ENCODE data around the gene NARF. TPM values are rescaled to one million over a fixed set of nuclear protein-coding genes. Genes with fewer than 3 reads are reported as not detected.

Gene NARF
- total RNA-seq, 1 donor from 2014 or later, result 40.0 TPM

- no peaks in the 10 kb centered on the region for H3K27me3 ChIP-seq (ENCODE audit: control insufficient read depth, insufficient read depth, low read length)
- no peak overlapping the region for H3K4me3 ChIP-seq (ENCODE audit: low read depth, low read length)
- DNase-seq (ENCODE audit: low read depth) (peak; percentile 70), FAIRE-seq (no peak)
- no peak for TF ChIP-seq CTCF (IDR thresholded peaks at IDR 0.05; ENCODE audit: insufficient read depth, low read length, severe bottlenecking)
- peaks cover 23% of the 10 kb centered on the region for H3K36me3 ChIP-seq (ENCODE audit: control insufficient read depth, insufficient read depth, low read length)
Observed at GRCh38 chr17:82461827-82462524, 3.4 kb downstream of the NARF start.

GRCh38 chr17:82463391-82463790 is 4.8 kb downstream of the NARF start:
- Histone ChIP-seq H3K4me3 (ENCODE audit: low read depth, low read length) (no peak overlapping the region), H3K27me3 (ENCODE audit: control insufficient read depth, insufficient read depth, low read length) (no peaks in the 10 kb centered on the region), H3K36me3 (ENCODE audit: control insufficient read depth, insufficient read depth, low read length) (peaks cover 24% of the 10 kb centered on the region)
- FAIRE-seq (no peak), DNase-seq (ENCODE audit: low read depth) (no peak)
- TF ChIP-seq CTCF (IDR thresholded peaks at IDR 0.05; ENCODE audit: insufficient read depth, low read length, severe bottlenecking), result no peak

GRCh38 chr17:82463925-82464566 is 5.5 kb downstream of the NARF start:
- Histone ChIP-seq H3K36me3 (ENCODE audit: control insufficient read depth, insufficient read depth, low read length) (peaks cover 26% of the 10 kb centered on the region), H3K27me3 (ENCODE audit: control insufficient read depth, insufficient read depth, low read length) (no peaks in the 10 kb centered on the region), H3K4me3 (ENCODE audit: low read depth, low read length) (no peak overlapping the region)
- FAIRE-seq, result no peak
- DNase-seq (ENCODE audit: low read depth), result no peak
- no peak for TF ChIP-seq CTCF (IDR thresholded peaks at IDR 0.05; ENCODE audit: insufficient read depth, low read length, severe bottlenecking)

- FAIRE-seq, result no peak
- peaks cover 26% of the 10 kb centered on the region for H3K36me3 ChIP-seq (ENCODE audit: control insufficient read depth, insufficient read depth, low read length)
Observed at GRCh38 chr17:82464567-82464929, 6.0 kb downstream of the NARF start.

GRCh38 chr17:82465023-82465603 is 6.6 kb downstream of the NARF start:
- FAIRE-seq, result no peak
- Histone ChIP-seq H3K27me3 (ENCODE audit: control insufficient read depth, insufficient read depth, low read length) (no peaks in the 10 kb centered on the region), H3K4me3 (ENCODE audit: low read depth, low read length) (no peak overlapping the region), H3K36me3 (ENCODE audit: control insufficient read depth, insufficient read depth, low read length) (peaks cover 28% of the 10 kb centered on the region)
- no peak for TF ChIP-seq CTCF (IDR thresholded peaks at IDR 0.05; ENCODE audit: insufficient read depth, low read length, severe bottlenecking)
- no peak for DNase-seq (ENCODE audit: low read depth)

More at GRCh38 chr17:82464567-82464929, 6.0 kb downstream of the NARF start:
- no peak for TF ChIP-seq CTCF (IDR thresholded peaks at IDR 0.05; ENCODE audit: insufficient read depth, low read length, severe bottlenecking)
- DNase-seq (ENCODE audit: low read depth), result no peak
- no peak overlapping the region for H3K4me3 ChIP-seq (ENCODE audit: low read depth, low read length)
- no peaks in the 10 kb centered on the region for H3K27me3 ChIP-seq (ENCODE audit: control insufficient read depth, insufficient read depth, low read length)
